Measurements from ENCODE around the gene ASTN2.

- no peak for TF ChIP-seq CTCF (conservative IDR thresholded peaks at IDR 0.05; ENCODE audit: low read depth in 2 of 2)
- no peak for TF ChIP-seq POLR2AphosphoS5 (IDR thresholded peaks at IDR 0.05; ENCODE audit: low read depth)
- TF ChIP-seq ZNF331 (CRISPR knock-in tag; IDR thresholded peaks at IDR 0.05; ENCODE audit: low read depth) = no peak
- TF ChIP-seq REST (IDR thresholded peaks at IDR 0.05; ENCODE audit: unreplicated experiment) = no peak
- no peak for TF ChIP-seq EZH2 (IDR thresholded peaks at IDR 0.05; ENCODE audit: low read depth, unreplicated experiment)
- no peak for TF ChIP-seq EZH2phosphoT487 (IDR thresholded peaks at IDR 0.05; ENCODE audit: unreplicated experiment)
- no peak for TF ChIP-seq JUNB (IDR thresholded peaks at IDR 0.05; ENCODE audit: unreplicated experiment)
- TF ChIP-seq CREB1 (CRISPR knock-in tag; IDR thresholded peaks at IDR 0.05; ENCODE audit: low read depth) = no peak
- TF ChIP-seq STAT1 (IDR thresholded peaks at IDR 0.05; ENCODE audit: unreplicated experiment) = no peak
- no peak for TF ChIP-seq ETS1 (IDR thresholded peaks at IDR 0.05)
- no peak for TF ChIP-seq ZNF462 (CRISPR knock-in tag; IDR thresholded peaks at IDR 0.05)
- TF ChIP-seq NANOG (IDR thresholded peaks at IDR 0.05; ENCODE audit: borderline replicate concordance) = no peak
- no peak for TF ChIP-seq ZNF114 (CRISPR knock-in tag; IDR thresholded peaks at IDR 0.05)
Measured at GRCh38 chr9:117234103-117234502, 180.8 kb downstream of the ASTN2 start.

Data from GM23338 (cell line).